Suprapubic skin (tissue), 4 donors: ENCODE data around the gene PNPT1. TPM values are rescaled to one million over a fixed set of nuclear protein-coding genes. Genes with fewer than 3 reads are reported as not detected.

ENCODE experiments used
- DNase-seq, 2 donors: peaks; one replicate each; pipeline ENCODE4 v3.0.0-alpha.2; 2019; ENCODE audit warnings: low spot score in 2 of 2
- H3K27ac ChIP-seq: fragments of 200-600 bp; sonication (generic); one replicate; pipeline ENCODE4 v1.5.1; 2019
- H3K27me3 ChIP-seq: fragments of 200-600 bp; sonication (generic); one replicate; pipeline ENCODE4 v1.5.1; 2019
- H3K36me3 ChIP-seq: fragments of 200-600 bp; sonication (generic); one replicate; pipeline ENCODE4 v1.5.1; 2019
- H3K4me1 ChIP-seq: fragments of 200-600 bp; sonication (generic); one replicate; pipeline ENCODE4 v1.5.1; 2019
- H3K4me3 ChIP-seq: fragments of 200-600 bp; sonication (generic); one replicate; pipeline ENCODE4 v1.5.1; 2019; ENCODE audit warnings: mild to moderate bottlenecking
- H3K9me3 ChIP-seq: fragments of 200-600 bp; sonication (generic); one replicate; pipeline ENCODE4 v1.5.1; 2019
- EP300 ChIP-seq: sonication (generic); formaldehyde crosslinking; IDR thresholded peaks from one replicate; pipeline ENCODE4 v1.6.1; 2017; ENCODE audit warnings: antibody characterized with exemption
- POLR2A ChIP-seq, 2 donors: fragments of 450-650 bp; IDR thresholded peaks; one replicate each; pipeline ENCODE4 v1.6.1; 2017; ENCODE audit warnings: antibody characterized with exemption in 2 of 2, mild to moderate bottlenecking in 2 of 2, moderate library complexity in 2 of 2
- POLR2AphosphoS5 ChIP-seq, 3 donors: sonication (generic); formaldehyde crosslinking; IDR thresholded peaks; one replicate each; pipeline ENCODE4 v1.6.1; 2017; ENCODE audit warnings: antibody characterized with exemption in 3 of 3
- WGBS: methylation state at CpG from one replicate; pipeline ENCODE4 v1.1.5; 2018; 5-methylcytosine and 5-hydroxymethylcytosine counted together
- total RNA-seq, 4 donors: library from RNA; depleted of rRNA; stranded (reverse); fragments of >200 nt; gene quantifications; one replicate each; pipeline ENCODE4 v1.1.0, GENCODE V29; 2016
- TF ChIP-seq, protein P1 (sequence below), 2 donors: fragments of 200-600 bp in 1 of 2; fragments of 450-650 bp in 1 of 2; sonication (generic) in 1 of 2; IDR thresholded peaks; one replicate each; pipeline ENCODE4 v1.5.1; 2016 to 2019; ENCODE audit warnings: antibody characterized with exemption in 2 of 2, mild to moderate bottlenecking in 1 of 2, moderate library complexity in 1 of 2

The PNPT1 gene
- total RNA-seq, 4 donors from 2014 or later, result 8.4 to 12.4 (median 10.9) TPM

GRCh38 chr2:55616551-55617174 is 77.0 kb downstream of the PNPT1 start:
- peaks cover 43% of the 10 kb centered on the region for H3K4me1 ChIP-seq
- WGBS, result 0% methylated on average over 24 of the region's 24 CpGs

GRCh38 chr2:55611997-55612396 is 81.6 kb downstream of the PNPT1 start:
- DNase-seq, result no peak
- Histone ChIP-seq H3K27ac (no peak overlapping the region), H3K36me3 (peaks cover 27% of the 10 kb centered on the region), H3K4me1 (peaks cover 22% of the 10 kb centered on the region), H3K4me3 (no peak overlapping the region), H3K9me3 (no peaks in the 10 kb centered on the region), H3K27me3 (no peaks in the 10 kb centered on the region)
- TF ChIP-seq, protein P1, sequence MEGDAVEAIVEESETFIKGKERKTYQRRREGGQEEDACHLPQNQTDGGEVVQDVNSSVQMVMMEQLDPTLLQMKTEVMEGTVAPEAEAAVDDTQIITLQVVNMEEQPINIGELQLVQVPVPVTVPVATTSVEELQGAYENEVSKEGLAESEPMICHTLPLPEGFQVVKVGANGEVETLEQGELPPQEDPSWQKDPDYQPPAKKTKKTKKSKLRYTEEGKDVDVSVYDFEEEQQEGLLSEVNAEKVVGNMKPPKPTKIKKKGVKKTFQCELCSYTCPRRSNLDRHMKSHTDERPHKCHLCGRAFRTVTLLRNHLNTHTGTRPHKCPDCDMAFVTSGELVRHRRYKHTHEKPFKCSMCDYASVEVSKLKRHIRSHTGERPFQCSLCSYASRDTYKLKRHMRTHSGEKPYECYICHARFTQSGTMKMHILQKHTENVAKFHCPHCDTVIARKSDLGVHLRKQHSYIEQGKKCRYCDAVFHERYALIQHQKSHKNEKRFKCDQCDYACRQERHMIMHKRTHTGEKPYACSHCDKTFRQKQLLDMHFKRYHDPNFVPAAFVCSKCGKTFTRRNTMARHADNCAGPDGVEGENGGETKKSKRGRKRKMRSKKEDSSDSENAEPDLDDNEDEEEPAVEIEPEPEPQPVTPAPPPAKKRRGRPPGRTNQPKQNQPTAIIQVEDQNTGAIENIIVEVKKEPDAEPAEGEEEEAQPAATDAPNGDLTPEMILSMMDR (IDR thresholded peaks at IDR 0.05), result no peak
- TF ChIP-seq POLR2A (IDR thresholded peaks at IDR 0.05) (no peak), EP300 (no peak), POLR2AphosphoS5 (IDR thresholded peaks at IDR 0.05) (no peak)
- WGBS, result 91% methylated on average over 1 of the region's 1 CpG

More at GRCh38 chr2:55616551-55617174, 77.0 kb downstream of the PNPT1 start:
- Histone ChIP-seq H3K27ac (peak overlapping the region; percentile 99), H3K36me3 (peaks cover 18% of the 10 kb centered on the region), H3K9me3 (no peaks in the 10 kb centered on the region), H3K27me3 (no peaks in the 10 kb centered on the region), H3K4me3 (peak overlapping the region; percentile 100)
- no peak for TF ChIP-seq POLR2AphosphoS5 (IDR thresholded peaks at IDR 0.05)
- TF ChIP-seq, protein P1 (IDR thresholded peaks at IDR 0.05), result no peak
- TF ChIP-seq EP300, result no peak
- TF ChIP-seq POLR2A (IDR thresholded peaks at IDR 0.05), result no peak
- DNase-seq, result no peak

DNA sequence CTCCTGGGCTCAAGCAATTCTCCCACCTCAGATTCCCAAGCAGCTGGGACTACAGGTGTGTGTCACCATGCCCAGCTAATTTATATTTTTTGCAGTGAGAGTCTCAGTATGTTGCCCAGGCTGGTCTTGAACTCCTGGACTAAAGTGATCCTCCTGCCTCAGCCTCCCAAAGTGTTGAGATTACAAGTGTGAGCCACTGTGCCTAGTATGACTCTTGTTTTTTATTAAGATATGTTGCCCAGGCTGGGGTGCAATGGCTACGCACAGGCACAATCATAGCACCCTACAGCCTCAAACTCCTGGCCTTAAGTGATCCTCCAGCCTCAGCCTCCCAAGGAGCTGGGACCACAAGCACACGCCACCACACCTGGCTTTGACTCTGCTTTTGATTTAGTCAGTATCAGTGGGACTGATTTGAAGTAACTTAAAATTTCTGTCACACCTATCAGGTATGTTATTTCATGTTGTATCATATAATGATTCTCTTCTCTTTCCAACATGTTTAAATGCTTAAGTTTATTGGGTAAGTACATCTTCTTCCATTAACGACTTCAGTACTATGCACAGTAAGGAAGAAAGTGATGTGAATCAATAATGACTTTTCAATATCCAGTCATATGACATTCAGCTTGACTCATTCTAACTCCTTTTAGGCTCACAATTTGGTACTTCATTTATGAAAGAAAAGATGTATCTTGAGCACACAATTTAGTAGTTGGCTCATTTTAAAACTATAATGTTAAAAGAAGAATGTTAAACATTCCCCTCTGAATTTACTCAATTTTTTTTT is 82.5 kb downstream of the PNPT1 start:
- no peaks in the 10 kb centered on the region for H3K9me3 ChIP-seq
- TF ChIP-seq POLR2AphosphoS5 (IDR thresholded peaks at IDR 0.05), result no peak
- TF ChIP-seq EP300, result no peak
- peaks cover 27% of the 10 kb centered on the region for H3K36me3 ChIP-seq
- DNase-seq, result no peak
- H3K27ac ChIP-seq, result no peak overlapping the region
- no peaks in the 10 kb centered on the region for H3K27me3 ChIP-seq
- H3K4me1 ChIP-seq, result peaks cover 18% of the 10 kb centered on the region
- H3K4me3 ChIP-seq, result no peak overlapping the region
- WGBS, result 96% methylated on average over 3 of the region's 3 CpGs

DNA sequence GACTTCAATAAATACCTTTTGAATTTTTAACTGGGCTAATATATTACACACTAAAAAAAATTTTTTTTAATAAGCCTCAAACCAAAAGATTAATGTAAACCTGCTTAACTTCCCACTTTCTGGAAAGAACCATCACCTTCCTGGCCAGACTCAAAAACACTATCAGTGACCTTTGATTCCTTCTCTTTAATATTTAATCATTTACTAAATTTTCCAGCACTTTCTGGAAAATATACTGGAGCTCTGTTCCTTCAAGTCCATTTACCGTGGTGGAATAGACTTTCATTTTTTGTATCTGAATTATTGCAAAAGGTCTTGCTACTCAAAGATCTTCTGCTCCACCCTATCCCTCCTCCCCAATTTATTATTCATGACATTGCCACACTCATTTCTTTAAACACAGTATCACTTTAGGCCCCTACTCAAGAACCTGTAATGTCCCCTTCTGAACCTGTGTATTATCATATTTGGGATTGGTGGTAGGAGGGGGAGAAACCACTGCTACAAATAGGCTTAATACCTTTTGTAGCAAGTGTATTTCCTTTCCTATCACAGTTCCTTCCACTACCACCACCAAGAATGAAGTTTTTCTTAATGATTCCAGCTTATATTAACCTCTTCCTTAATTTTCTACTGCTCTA is 83.6 kb downstream of the PNPT1 start:
- TF ChIP-seq, protein P1 (IDR thresholded peaks at IDR 0.05), result no peak
- no peak for TF ChIP-seq POLR2AphosphoS5 (IDR thresholded peaks at IDR 0.05)
- Histone ChIP-seq H3K27ac (no peak overlapping the region), H3K4me3 (no peak overlapping the region), H3K4me1 (peaks cover 7% of the 10 kb centered on the region), H3K9me3 (no peaks in the 10 kb centered on the region), H3K36me3 (peaks cover 26% of the 10 kb centered on the region), H3K27me3 (no peaks in the 10 kb centered on the region)
- 73% methylated on average over 1 of the region's 1 CpG for WGBS
- DNase-seq, result no peak

DNA sequence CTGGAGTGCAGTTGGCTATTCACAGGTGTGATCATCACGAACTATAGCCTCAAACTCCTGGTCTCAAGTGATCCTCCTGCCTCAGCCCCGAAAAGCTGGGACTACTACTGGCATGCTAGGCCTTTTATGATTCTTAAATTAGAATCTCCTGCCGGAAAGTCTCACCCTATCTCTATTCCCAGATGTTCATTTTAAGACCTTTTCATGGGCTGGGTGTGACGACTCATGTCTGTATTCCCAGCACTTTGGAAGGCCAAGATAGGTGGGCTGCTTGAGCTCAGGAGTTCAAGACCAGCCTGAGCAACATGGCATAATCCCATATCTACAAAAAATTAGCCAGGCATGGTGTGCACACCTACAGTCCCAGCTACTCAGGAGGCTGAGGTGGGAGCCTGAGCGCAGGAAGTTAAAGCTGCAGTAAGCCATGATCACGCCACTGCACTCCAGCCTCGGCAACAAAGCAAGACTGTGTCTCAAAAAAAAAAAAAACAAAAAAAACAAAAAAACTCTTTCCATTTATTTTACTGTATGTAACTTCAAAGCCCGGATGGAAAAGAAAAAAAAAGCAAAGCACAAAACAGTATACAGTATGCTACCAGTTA is 84.3 kb downstream of the PNPT1 start:
- Histone ChIP-seq H3K4me1 (peaks cover 8% of the 10 kb centered on the region), H3K9me3 (no peaks in the 10 kb centered on the region), H3K27me3 (no peaks in the 10 kb centered on the region), H3K4me3 (no peak overlapping the region), H3K36me3 (peaks cover 23% of the 10 kb centered on the region), H3K27ac (no peak overlapping the region)
- TF ChIP-seq, protein P1 (IDR thresholded peaks at IDR 0.05), result no peak
- no peak for TF ChIP-seq POLR2AphosphoS5 (IDR thresholded peaks at IDR 0.05)
- TF ChIP-seq EP300, result no peak
- DNase-seq, result no peak
- WGBS, result 74% methylated on average over 8 of the region's 8 CpGs
